ENCODE results near the gene SCO2. TPM values are rescaled to one million over a fixed set of nuclear protein-coding genes. Genes with fewer than 3 reads are reported as not detected.

The SCO2 gene
- total and polyA plus RNA-seq, 11 donors: 0.67 to 2.6 (median 1.1) TPM; not detected in 6

DNA sequence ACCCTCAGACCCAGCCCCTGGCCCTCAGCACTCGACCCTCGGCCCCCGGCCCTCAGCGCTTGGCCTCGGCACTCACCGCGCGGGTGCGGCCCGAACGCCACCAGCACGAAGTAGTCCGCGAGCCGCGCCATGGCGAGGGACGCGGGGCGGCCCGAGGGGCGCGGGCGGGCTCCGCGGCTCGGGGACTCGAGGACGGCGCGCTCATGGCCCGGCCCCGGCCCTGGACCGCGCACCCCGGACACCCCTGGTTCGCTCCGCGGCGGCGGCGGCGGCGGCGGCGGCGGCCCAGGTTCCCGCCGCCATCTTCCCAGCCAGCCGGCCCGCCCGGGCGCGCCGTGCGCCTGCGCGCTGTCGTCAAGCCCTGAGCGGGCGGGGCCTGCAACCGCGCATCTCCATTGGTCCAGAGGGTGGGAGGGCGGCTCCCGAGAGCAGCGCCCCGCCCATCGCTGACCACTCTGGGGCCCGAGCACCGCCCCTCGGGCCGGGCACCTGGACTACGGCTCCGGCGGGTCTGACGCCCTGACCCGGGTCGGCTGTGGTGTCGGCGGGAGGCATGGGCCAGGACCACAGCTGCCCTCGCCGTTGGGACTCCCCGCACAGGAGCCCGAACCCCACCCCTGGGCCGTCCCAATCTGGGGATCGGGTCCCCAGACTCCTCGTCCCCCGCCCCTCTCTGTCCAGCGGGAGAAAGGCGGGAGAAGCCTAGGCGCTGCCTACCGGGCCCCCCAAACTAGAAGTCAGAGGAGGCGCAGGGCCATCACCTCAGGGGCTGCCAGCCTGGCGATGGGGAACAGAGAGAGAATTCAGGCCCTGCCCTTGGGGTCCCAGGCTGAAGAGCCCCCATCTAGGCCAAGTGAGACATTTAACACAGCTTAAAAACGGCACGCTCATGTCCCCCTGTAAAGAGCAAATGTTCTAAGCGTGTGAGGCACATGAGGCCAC, 50.4 kb downstream of the SCO2 start, which contains the start of gene SBF1:
TSS of gene SBF1 (minus strand) at position 326 of the 942 bp plus-strand sequence. CDS start at position 131, 195 bp downstream.
- ATAC-seq (peak; percentile 97 to 99 (median 98)), DNase-seq (peak; percentile 93 to 97 (median 95))
- H3K9me3 ChIP-seq: no peaks in the 10 kb centered on the region
- H3K4me3 ChIP-seq: peak within 1 kb of the TSS; percentile 78 to 93 (median 87)
- WGBS, 4 donors: 1 to 10% (median 2%) methylated on average over 13 to 97 of the region's 97 CpGs
- peak within 1 kb of the TSS in 11 of 12 donors; percentile 23 to 87 (median 71) for H3K27ac ChIP-seq
- TF ChIP-seq CTCF (IDR thresholded peaks at IDR 0.05) (no peak), POLR2A (IDR thresholded peaks at IDR 0.05) (peak; percentile 54 to 85)
- H3K4me1 ChIP-seq: peaks cover 0 to 48% (median 45%) of the 10 kb centered on the region in 12 donors
- intact Hi-C loops (cut with DNase I): loop anchor here in 1 of 10 donors (2.0 kb wide), 1 partner anchor 32 kb away; the partner anchor contains the start of gene LMF2
- no peaks in the 10 kb centered on the region for H3K36me3 ChIP-seq
- H3K27me3 ChIP-seq: peaks cover 0 to 11% (median 3%) of the 10 kb centered on the region in 9 donors

DNA sequence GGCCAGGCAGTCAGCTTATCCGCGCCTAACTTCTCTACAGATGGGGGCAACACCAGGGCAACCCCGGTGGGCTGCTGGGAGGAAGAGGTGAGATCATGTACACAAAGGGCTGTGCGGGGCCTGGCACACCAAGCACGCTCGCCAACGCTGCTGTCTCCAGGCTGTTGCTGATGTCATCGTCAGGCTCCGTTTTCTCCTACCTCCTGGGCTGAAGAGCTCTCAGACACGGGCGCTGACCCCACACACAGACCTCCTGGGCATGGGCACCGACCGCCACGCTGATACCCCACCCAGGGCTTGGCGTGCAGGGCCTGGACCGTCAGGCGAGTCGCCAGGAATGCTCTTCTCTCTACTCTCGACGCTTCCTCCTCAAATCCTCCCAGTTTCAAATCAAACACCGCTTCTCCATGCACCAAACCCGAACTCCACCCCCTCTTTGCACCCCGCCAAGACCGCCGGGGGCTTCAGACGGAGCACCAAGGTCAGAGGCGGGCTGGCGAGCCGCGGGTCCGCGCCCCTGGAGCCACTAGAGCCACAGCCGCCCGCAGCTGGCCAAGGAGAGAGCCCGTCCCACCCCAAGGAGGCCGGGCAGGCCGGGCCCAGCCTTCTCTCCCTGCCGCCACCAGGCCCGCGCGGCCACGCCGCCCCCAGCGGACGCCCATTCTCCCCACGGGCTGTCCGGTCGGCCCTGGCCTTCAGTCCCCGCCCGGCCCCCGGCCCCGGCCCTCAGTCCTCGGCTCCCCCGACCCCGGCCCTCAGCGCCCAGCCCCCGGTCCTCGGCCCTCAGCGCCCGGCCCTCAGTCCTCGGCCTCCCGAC, 51.3 kb downstream of the SCO2 start:
- Histone ChIP-seq H3K27ac (peak overlapping the region in 9 of 12 donors; percentile 21 to 87 (median 67)), H3K4me3 (peak overlapping the region; percentile 78 to 93 (median 87)), H3K4me1 (peaks cover 0 to 57% (median 52%) of the 10 kb centered on the region in 12 donors), H3K9me3 (no peaks in the 10 kb centered on the region), H3K27me3 (peaks cover 0 to 2% (median 0%) of the 10 kb centered on the region in 9 donors), H3K36me3 (no peaks in the 10 kb centered on the region)
- no peak for TF ChIP-seq POLR2A (IDR thresholded peaks at IDR 0.05)
- no peak for TF ChIP-seq CTCF (IDR thresholded peaks at IDR 0.05)
- peak in 3 of 5 donors; percentile 36 to 72 (median 42) for DNase-seq
- peak in 2 of 4 donors; percentile 25 to 38 for ATAC-seq
- WGBS, 4 donors: 5 to 14% (median 9%) methylated on average over 23 to 62 of the region's 62 CpGs
- intact Hi-C loops (cut with DNase I): loop anchor here in 1 of 10 donors (2.0 kb wide), 1 partner anchor 33 kb away; the partner anchor contains the start of gene LMF2

Other genes with a start within 250 kb of the SCO2 start
- 100 to 1,000 TPM in 2 of 9 donors, 10 to 100 TPM in 7; 44.4 to 139 (median 57.9) TPM for gene PLXNB2, start 218.0 kb downstream of the SCO2 start, total RNA-seq
- gene PLXNB2, start 218.0 kb downstream of the SCO2 start, polyA plus RNA-seq: 10 to 100 TPM; 35.1 to 40.3 TPM
- gene DENND6B, start 198.6 kb downstream of the SCO2 start, total RNA-seq: 1 to 10 TPM; 1.0 to 3.2 (median 2.0) TPM
- 1 to 10 TPM; 1.0 to 1.3 TPM for gene DENND6B, start 198.6 kb downstream of the SCO2 start, polyA plus RNA-seq
- 10 to 100 TPM; 31.6 to 68.1 (median 41.5) TPM for gene PPP6R2, start 182.3 kb downstream of the SCO2 start, total RNA-seq
- gene PPP6R2, start 182.3 kb downstream of the SCO2 start, polyA plus RNA-seq: 10 to 100 TPM; 29.6 to 42.4 TPM
- 10 to 100 TPM; 44.9 to 91.8 (median 63.2) TPM for gene SBF1, start 50.6 kb downstream of the SCO2 start, total RNA-seq
- gene SBF1, start 50.6 kb downstream of the SCO2 start, polyA plus RNA-seq: 10 to 100 TPM; 38.2 to 63.8 TPM
- gene ADM2, start 44.1 kb downstream of the SCO2 start, total RNA-seq: under 1 TPM in 3 of 9 donors, not detected in 6; 0.04 to 0.67 (median 0.19) TPM
- gene ADM2, start 44.1 kb downstream of the SCO2 start, polyA plus RNA-seq: under 1 TPM in 1 of 2 donors, not detected in 1; 0.22 TPM
- gene MIOX, start 38.7 kb downstream of the SCO2 start, total RNA-seq: not detected
- gene MIOX, start 38.7 kb downstream of the SCO2 start, polyA plus RNA-seq: not detected
- 10 to 100 TPM; 20.9 to 46.5 (median 32.1) TPM for gene LMF2, start 17.9 kb downstream of the SCO2 start, total RNA-seq
- gene LMF2, start 17.9 kb downstream of the SCO2 start, polyA plus RNA-seq: 10 to 100 TPM; 22.6 to 34.8 TPM
- gene NCAPH2, start 17.4 kb downstream of the SCO2 start, total RNA-seq: 10 to 100 TPM; 24.7 to 34.5 (median 27.9) TPM
- 10 to 100 TPM; 33.9 to 43.3 TPM for gene NCAPH2, start 17.4 kb downstream of the SCO2 start, polyA plus RNA-seq
- gene TYMP, start 4.4 kb upstream of the SCO2 start, total RNA-seq: 100 to 1,000 TPM in 1 of 9 donors, 10 to 100 TPM in 6, 1 to 10 TPM in 2; 8.3 to 198 (median 21.7) TPM
- 10 to 100 TPM; 11.8 to 45.1 TPM for gene TYMP, start 4.4 kb upstream of the SCO2 start, polyA plus RNA-seq
- 1 to 10 TPM in 1 of 9 donors, under 1 TPM in 3, not detected in 5; 0.08 to 1.3 (median 0.14) TPM for gene KLHDC7B, start 20.3 kb upstream of the SCO2 start, total RNA-seq
- gene KLHDC7B, start 20.3 kb upstream of the SCO2 start, polyA plus RNA-seq: under 1 TPM in 1 of 2 donors, not detected in 1; 0.08 TPM
- gene SYCE3, start 37.3 kb upstream of the SCO2 start, total RNA-seq: not detected
- gene SYCE3, start 37.3 kb upstream of the SCO2 start, polyA plus RNA-seq: not detected
- 100 to 1,000 TPM; 115 to 467 (median 306) TPM for gene CPT1B, start 52.8 kb upstream of the SCO2 start, total RNA-seq
- gene CPT1B, start 52.8 kb upstream of the SCO2 start, polyA plus RNA-seq: 100 to 1,000 TPM in 1 of 2 donors, 10 to 100 TPM in 1; 51.4 to 267 TPM
- 10 to 100 TPM; 23.3 to 54.6 (median 35.6) TPM for gene CHKB, start 57.3 kb upstream of the SCO2 start, total RNA-seq
- gene CHKB, start 57.3 kb upstream of the SCO2 start, polyA plus RNA-seq: 10 to 100 TPM; 16.7 to 77.1 TPM
- under 1 TPM; 0.09 to 0.79 (median 0.25) TPM for gene MAPK8IP2, start 75.2 kb upstream of the SCO2 start, total RNA-seq
- gene MAPK8IP2, start 75.2 kb upstream of the SCO2 start, polyA plus RNA-seq: under 1 TPM; 0.23 to 0.35 TPM
- 10 to 100 TPM; 19.1 to 40.5 (median 27.2) TPM for gene ARSA, start 102.6 kb upstream of the SCO2 start, total RNA-seq
- gene ARSA, start 102.6 kb upstream of the SCO2 start, polyA plus RNA-seq: 10 to 100 TPM; 16.7 to 25.0 TPM
- 10 to 100 TPM; 11.3 to 36.0 (median 21.9) TPM for gene SHANK3, start 147.2 kb upstream of the SCO2 start, total RNA-seq
- gene SHANK3, start 147.2 kb upstream of the SCO2 start, polyA plus RNA-seq: 10 to 100 TPM; 14.9 to 23.2 TPM
- 1 to 10 TPM in 2 of 9 donors, under 1 TPM in 5, not detected in 2; 0.35 to 1.2 (median 0.50) TPM for gene ACR, start 212.6 kb upstream of the SCO2 start, total RNA-seq
- gene ACR, start 212.6 kb upstream of the SCO2 start, polyA plus RNA-seq: under 1 TPM; 0.12 to 0.53 TPM

Measured in heart left ventricle (tissue), 16 donors.